ENCODE data around the gene INPP5J.
A peak's percentile ranks its signal among the peaks of the same experiment; 100 is the strongest.

Gene INPP5J

DNA sequence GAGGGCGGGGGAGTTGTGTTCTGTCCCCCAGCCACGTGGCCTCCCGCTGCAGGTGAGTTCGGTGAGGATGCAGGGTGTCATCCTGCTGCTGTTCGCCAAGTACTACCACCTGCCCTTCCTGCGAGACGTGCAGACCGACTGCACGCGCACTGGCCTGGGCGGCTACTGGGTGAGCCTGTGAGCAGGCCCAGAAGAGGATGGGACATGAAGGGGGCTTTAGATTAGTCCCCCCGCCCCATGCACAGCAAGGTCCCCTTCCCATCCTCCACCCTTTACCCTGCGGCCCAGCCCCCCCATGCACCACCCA lies 4.1 kb downstream of the INPP5J start:
- no peak for DNase-seq

DNA sequence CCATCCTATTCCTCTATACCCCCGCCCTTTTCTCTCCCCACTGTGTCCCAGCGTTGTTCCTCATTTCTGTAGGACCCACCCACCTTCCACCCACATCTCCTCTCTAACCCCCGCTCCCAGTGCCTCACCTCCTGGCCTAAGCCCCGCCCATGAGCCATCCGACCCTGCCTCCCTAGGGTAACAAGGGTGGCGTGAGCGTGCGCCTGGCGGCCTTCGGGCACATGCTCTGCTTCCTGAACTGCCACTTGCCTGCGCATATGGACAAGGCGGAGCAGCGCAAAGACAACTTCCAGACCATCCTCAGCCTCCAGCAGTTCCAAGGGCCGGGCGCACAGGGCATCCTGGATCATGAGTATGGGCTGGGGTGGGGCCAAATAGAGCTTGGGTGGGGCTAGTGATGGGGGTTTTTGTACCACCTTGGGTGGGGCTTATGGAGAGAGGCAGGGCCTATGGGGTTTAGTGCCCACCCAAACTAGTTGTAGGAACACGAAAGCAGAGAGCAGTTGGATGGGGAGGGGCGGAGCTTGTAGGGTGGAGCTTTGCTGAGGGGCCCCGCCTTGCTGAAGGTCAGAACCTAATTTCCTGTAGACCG lies 4.5 kb downstream of the INPP5J start:
- no peak for DNase-seq

DNA sequence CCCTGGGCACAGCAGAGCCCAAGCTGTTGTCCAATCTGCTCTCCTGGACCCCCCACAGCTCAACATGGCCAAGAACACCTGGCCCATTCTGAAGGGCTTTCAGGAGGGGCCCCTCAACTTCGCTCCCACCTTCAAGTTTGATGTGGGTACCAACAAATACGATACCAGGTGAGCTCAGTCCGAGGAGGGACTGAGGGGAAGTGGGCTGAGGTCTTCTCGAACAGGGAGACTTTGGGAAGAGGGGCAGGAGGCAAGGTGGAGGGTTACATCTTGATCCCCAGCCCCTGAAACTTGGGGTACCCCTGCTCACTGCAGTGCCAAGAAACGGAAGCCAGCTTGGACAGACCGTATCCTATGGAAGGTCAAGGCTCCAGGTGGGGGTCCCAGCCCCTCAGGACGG lies 5.4 kb downstream of the INPP5J start:
- no peak for DNase-seq

DNA sequence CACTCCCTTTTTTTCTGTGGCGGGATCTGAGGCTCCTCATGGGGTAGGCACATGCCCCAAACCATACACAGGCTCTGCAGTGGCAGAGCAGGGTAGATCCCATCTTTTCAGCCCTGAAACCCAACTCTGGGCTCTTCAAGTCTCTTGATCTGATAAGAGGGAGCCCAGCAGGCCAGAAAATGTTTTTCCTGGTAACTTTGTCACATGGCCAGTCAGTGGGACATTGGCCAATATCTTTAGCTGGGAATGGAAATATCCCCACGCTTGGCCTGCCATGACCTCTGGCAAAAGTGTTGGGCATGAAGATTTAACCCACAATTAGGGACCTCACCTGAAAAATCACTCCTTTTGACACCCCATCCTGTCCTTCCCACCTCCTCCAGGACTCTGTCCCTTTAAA lies 8.1 kb downstream of the INPP5J start:
- DNase-seq: no peak

DNA sequence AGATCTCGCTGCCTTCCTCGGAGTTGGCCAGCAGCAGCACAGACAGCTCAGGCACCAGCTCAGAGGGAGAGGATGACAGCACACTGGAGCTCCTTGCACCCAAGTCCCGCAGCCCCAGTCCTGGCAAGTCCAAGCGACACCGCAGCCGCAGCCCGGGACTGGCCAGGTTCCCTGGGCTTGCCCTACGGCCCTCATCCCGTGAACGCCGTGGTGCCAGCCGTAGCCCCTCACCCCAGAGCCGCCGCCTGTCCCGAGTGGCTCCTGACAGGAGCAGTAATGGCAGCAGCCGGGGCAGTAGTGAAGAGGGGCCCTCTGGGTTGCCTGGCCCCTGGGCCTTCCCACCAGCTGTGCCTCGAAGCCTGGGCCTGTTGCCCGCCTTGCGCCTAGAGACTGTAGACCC lies 11.1 kb downstream of the INPP5J start:
- no peak for DNase-seq

DNA sequence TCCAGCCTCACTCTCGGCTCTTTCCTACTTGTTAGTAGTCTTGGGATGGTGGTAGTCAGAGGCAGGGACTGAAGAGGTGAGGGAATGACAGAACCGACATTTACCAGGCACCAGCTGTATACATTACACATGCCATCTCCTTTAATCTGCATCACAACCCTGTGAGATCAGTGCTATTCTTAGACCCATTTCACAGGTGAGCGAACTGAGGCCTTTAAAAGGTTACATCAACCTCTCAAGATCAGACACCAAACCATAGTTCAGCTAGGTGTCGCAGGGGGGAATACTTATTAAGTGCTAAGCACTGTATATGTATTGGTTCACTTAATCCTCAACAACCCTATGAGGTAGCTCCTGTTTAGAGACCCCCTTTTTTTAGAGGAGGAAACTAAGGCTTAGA lies 11.9 kb downstream of the INPP5J start:
- DNase-seq: no peak

DNA sequence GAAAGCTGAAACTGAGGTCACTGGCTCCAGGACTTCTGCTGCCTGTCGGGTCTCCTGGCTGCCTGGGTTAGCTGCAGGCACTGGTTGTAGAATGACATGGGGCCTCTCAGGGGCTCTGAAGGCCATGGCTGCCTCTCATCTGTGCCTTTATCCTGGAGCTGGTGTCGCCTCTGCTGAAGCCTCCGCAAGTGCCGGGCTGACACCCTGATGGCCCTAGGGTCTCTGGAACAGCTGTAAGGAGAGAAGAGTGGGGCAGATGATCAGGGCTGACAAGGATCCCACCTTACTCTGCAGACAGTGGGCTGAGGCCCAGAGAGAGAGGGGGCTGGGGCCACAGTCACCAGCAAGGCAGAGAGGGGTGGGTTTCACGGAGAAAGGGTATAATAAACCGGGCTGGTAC lies 12.9 kb downstream of the INPP5J start:
- DNase-seq: no peak

DNA sequence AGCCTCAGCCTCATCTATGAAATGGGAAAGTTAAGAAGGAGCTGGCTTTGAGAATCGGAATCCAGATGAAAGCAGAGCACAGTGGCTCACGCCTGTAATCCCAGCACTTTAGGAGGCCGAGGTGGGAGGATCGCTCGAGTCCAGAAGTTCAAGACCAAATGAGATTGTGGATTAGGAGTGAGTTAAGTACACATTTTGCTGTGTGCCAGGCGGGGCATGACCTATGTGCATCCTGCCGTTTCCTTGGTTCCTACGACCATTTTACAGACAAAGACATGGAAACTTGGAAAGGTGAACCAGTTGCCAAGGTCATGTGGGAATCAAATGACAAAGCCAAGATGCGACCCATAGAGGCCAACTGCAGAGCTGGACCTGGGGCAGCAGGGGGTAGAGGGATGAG lies 13.4 kb downstream of the INPP5J start:
- DNase-seq: no peak

DNA sequence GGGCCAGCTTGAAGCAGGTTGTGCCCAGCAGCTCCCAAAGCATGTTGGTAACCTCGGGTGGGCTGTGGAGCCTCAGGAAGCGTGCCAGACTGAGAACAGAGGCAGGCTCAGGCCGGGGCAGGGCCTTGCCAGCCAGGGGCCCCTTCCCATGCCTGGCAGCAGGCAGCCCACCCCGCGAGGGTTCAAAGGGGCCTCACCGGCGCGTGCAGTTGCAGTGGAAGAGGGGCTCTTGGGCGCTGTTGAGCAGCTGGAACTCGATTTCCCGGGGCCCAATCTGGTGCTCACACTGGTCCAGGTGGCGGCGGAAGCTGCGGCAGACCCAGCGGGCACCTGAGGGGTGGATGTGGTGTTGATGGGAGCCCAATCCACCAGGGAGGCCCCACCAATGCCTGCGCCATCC lies 13.9 kb downstream of the INPP5J start:
- no peak for DNase-seq

DNA sequence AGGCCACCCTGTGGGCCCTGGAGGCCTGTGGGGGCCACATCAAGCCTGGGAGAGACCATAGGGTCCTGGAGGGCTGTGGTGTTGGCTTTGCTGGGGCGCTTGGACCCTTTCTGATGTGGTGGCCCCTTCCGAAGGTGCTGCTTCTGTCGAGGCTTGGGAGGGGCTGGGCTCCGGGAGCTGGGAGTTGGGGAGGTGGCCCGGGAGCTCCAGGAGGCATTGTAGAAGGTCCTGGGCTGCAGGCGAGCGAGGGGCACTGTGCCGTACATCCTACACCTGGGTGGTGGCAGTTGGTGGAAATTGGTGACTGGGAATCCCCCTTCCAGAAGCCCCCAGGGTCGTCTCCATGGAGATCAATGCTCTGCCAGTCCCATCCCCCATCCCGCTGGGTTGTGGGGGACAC lies 15.0 kb downstream of the INPP5J start:
- DNase-seq: no peak

DNA sequence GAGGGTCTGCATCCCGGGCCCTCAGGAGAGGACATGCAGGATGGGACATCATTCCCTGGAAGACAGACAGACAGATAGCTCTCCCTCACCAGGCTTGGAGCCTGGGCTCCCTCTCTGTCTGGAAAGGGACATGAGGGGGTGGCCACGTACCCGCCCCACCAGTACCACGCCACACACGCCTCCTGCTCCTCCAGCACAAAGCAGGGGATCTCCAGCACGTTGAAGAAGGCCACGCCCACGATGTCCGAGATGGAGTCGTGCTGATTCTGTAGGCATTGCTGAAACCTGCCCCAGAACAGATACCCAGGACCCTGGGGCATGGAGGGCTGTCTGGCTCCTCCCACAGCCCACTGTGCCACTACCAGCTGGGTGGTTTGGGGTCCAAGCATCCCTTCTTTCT lies 15.4 kb downstream of the INPP5J start:
- no peak for DNase-seq

DNA sequence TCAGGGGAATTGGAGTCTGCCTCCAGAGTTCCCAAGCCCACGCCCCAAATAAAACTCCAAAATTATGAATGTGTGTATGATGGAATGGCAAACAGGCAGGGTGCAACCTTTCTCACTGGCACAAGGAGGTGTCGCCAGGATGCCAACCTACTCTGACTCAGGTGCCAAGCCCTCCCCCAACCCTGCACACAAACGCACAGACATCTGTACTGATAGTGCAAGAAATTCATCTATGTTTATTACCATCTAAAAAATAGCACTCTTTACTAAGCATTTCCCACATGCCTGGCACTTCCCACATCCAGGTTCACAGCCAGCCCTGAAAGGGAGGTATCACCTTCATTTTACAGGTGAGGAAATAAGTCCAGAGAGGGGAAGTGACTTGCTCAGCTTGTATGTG lies 16.3 kb downstream of the INPP5J start:
- DNase-seq: no peak

DNA sequence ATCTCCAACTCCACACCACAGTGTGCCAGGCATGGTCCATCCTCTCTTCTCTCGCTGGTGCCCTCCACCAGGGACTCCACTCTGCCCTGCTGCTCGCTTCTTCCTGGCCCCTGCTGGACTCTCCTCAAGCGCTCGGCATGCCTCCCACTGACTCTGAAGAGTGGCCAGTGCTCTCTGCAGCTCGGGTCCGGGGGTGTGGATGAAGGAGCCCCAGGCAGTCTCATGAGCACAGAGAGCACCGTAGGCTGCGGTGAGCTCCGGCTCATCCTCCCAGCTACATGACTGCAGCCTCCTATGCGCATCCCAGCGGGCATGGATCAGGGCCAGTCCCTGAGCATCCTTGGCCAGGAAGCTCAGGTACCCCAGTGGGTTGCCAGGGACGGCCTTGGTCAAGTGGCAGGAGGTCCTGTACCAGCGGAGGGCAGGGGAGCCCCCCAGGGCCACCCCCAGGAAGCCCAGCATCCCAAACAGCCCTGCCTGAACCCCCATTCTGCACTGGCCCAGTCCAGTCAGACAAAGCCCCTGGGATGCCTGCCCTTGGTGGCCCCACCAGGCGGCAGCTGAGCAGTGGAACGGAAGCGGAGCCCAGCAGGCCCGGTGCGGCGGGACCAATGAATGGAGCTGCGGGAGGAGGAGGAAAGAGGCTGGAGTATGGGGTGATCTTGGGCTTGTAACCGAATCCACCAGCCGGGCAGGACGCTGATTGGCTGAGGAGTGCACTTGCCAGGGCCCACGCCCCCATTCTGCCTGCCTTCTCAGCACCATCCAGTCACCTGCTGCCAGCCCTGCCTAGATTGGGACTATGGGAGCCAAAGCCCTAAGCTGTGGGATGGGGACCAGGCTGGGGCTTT lies 17.3 kb downstream of the INPP5J start, which contains the start of gene PLA2G3:
Gene PLA2G3, minus strand, starts transcription at position 643 of the 851 bp plus-strand sequence. Its CDS starts 154 bp downstream, at position 489.
- DNase-seq: no peak

DNA sequence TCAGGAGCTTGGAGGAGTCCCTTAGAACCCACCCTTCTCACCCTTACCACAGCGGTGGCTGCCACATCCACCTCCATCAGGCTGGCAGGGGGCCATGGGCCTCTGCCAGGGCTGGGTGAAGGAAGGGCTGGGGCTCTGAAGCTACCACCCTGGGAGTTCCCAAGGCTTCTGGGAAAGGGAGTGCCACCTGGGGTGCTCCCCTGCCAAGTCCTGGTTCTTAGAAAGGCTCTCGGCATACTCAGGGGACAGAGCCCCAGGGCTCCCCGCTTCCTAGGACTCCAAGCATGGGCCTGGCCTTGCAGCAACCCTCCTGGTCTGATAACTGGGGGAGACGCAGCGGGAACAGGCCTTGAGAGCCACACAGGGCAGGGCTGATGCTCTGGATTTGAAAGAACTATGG lies 18.0 kb downstream of the INPP5J start:
- no peak for DNase-seq

DNA sequence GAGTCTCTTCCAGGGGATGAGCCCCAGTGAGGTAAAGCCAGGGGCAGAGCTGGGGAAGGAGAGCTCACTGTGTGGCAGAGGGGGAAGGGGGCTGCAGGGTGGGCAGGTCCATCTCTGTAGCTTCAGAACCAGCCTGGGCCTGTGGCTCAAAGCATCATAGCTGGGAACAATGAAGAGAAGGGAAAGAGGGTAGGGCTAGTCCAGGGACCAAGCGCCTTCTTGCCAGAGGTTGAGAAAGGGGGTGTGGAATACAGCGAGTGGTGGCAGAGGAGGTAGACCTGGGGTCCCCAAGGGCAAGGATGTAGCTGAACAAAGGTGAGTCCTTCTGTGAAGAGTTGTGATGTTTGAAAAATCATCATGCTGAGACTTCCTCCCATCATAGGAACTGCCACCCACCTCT lies 18.8 kb downstream of the INPP5J start:
- no peak for DNase-seq

DNA sequence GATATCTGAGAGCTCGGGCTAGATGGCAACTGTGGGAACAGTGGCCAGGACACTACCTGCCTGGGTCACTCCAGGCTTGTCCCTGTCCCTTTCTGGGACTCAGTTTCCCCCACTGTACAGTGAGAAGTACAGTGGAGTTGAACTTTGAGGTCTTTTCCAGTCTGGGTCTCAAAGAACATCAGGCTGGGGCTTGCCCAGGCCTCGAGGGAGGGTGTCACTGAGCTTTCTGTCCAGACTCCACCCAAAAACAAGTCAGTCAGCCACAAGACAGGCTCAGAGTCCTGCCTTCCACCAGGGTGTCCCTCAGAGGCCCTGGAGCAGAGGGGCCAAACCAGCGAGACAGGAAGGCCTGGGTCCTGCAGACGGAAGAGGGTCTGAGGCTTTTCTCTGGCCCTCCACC lies 19.5 kb downstream of the INPP5J start:
- DNase-seq: no peak

DNA sequence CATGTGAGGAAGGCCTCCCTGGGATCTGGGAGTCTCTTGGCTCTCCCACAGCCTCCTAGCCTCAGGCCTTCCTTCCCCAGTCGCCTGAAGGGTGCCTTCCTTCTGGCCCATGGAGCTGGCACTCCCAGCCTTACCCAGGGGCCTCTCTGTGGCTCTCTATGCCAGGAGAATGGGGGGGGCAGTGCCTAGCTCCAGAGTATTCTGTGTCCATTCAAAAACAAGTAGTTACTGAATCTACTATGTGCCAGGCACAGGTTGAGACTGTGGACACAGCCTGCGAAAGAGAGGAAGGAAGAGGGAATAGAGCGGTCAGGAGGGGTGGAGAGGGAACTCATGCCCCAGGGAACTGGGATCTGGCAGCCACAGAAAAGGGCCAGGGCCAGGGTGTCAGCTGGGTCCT lies 20.3 kb downstream of the INPP5J start:
- no peak for DNase-seq

DNA sequence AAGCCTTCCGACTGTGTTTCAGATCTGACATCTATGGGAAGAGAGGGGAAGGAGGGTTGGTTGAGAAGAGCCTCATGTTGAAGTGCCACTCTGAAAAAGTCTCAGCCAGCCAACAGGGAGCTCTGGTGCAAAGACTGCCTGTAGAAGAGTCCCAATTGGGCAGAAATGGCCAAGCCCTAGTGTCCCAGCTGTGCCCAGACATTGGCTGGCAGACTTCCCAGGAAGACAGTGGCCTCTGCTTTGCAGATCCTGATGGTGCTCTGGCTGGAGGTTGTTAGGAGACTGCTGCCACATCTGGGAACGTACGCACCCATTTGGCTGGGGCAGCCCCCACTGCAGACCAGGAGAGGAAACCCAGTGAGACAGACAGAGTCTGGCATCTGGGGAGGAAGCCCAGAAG lies 20.8 kb downstream of the INPP5J start:
- DNase-seq: no peak

DNA sequence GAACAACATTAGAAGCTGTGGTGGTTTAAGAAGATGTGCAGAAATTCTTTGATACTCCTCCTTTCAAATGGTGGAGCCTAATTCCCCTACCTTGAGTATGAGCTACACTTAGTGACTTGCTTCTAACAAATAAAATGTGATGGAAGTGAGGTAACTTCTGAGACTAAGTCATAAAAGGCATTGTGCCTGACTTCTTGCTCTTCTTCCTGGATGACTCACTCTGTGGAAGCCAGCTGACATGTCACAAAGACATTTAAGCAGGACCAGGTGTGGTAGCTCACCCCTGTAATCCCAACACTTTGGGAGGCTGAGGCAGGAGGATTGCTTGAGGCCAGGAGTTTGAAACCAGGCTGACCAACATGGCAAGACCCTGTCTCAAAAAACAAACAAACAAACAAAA lies 21.5 kb downstream of the INPP5J start:
- DNase-seq: no peak

DNA sequence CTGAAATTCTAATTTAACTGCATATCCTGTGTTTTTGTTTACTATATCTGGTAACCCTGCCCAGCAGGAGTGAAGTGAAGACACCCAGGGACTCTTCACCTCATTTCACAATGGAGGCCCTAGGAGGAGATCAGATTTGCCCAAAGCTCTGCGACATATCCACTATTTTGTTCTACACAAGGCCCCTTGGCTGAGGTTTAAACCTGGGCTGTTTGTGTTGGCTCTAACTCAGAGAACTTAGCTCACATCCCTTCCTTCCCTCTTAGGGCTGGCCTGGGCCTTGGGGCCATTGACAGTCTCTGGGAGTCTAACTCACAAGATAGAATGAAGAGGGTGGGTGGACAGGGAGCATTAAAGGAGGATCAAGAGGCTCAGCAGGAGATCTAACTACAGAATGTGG lies 25.7 kb downstream of the INPP5J start:
- DNase-seq: no peak

DNA sequence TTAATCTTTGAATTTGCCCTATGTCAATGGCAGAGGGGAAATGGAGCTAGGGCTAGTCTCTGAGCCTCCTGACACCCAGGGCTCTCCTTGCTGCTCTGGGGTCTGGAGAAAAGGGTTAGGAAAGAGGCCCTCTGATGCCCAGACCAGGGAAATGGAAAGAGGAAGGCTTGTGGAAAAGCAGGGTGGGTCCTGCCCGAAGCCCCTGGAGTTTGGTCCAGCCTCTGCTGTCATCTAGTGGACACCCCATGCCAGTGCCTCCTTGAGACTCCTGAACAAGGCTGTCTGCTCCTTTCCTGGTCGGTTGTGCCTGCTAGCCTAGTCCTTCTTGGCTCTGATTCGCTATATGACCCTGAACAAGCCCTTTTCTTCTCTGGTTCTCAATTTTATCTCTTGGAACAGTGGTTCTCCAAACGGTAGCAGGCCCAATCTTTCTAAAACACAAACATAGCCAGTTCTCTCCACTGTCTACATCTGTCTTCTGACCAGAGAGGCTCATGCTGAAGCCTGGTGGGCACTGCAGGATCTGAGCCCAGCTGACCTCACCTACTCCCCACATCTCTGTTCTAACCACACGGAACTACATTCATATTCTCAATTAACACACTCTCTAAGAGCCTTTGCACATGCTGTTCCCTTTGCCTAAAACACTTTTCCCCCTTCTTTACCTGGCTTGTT lies 26.3 kb downstream of the INPP5J start:
- DNase-seq: peak; percentile 10

DNA sequence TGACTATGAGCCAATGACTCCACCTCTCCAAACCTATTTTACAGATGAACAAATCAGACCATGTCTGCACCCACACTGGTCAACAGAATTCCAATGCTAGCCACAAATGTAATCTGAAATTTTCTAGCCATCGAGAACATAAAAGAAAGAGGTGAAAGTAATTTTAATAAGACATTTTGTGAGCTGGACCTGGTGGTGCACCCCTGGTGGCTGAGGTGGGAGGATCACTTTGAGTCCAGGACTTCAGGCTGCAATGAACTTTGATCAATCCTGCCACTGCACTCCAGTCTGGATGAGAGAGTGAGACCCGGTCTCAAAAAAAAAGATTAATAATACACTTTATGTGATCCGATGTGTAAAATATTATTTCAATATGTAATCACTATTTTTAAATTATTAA lies 27.8 kb downstream of the INPP5J start:
- DNase-seq: no peak

DNA sequence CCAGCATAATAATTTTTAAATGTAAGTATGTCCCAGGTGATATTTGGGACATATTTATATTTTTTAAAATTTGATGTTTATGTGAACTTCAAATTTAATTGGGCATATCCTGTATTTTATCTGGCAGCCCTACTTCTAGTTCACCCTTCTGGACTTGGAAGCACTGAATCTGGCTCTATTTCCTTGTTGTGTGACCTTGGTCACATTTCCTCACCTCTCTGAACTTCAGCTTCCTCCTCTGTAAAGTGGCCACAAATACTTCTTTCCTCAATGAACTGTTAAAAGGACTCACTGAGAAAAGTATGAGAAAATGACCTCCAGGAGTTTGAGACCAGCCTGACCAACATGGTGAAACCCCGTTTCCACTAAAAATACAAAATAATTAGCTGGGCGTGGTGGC lies 29.1 kb downstream of the INPP5J start:
- DNase-seq: no peak

DNA sequence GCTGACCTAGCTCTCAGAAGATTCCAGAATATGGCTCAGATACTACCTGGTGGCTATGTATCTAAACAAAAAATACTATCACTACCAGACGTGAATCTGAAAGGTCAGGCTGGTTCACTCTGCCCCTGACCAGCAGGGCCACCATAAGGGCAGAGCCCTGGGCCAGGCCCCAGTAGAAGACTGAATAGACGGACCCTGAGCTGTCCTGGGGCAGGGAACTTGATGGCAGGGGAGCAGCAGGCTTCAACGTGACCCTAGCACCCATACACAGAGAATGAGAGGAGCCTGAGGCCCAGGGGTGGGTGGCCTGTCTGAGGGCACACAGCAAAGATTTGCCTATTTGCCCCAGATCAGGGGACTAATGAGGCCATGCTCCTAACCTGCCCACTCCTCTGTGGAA lies 30.6 kb downstream of the INPP5J start:
- DNase-seq: no peak

All from activated T-cell treated with anti-CD3 and anti-CD28 coated beads for 4 hours (primary cell).